Muscle layer of duodenum (tissue), 2 donors: ENCODE measurements around the gene IL36A.

Source experiments
- H3K27ac ChIP-seq: one replicate; pipeline ENCODE4 v1.7.0; 2013; ENCODE audit warnings: mild to moderate bottlenecking, low read length
- H3K27me3 ChIP-seq: one replicate; pipeline ENCODE4 v1.7.0; 2013; ENCODE audit warnings: low read depth, mild to moderate bottlenecking, control low read depth, low read length
- H3K36me3 ChIP-seq, 2 donors: one replicate each; pipeline ENCODE4 v1.7.0; 2013; ENCODE audit warnings: low read length in 2 of 2, control low read depth in 1 of 2, mild to moderate bottlenecking in 1 of 2; ENCODE audit not compliant: insufficient read depth in 2 of 2, control insufficient read depth in 1 of 2
- H3K4me1 ChIP-seq, 2 donors: one replicate each; pipeline ENCODE4 v1.7.0; 2013; ENCODE audit warnings: low read length in 2 of 2, mild to moderate bottlenecking in 2 of 2, control low read depth in 1 of 2, moderate library complexity in 1 of 2; ENCODE audit not compliant: insufficient read depth in 2 of 2, control insufficient read depth in 1 of 2
- H3K4me3 ChIP-seq, 2 donors: one replicate each; pipeline ENCODE4 v1.7.0; 2013; ENCODE audit warnings: low read length in 2 of 2, low read depth in 1 of 2, mild to moderate bottlenecking in 1 of 2
- H3K9me3 ChIP-seq, 2 donors: one replicate each; pipeline ENCODE4 v1.7.0; 2013; ENCODE audit warnings: low read length in 2 of 2, control low read depth in 1 of 2, mild to moderate bottlenecking in 1 of 2; ENCODE audit not compliant: control insufficient read depth in 1 of 2
- donor health status: healthy.

The IL36A gene

DNA sequence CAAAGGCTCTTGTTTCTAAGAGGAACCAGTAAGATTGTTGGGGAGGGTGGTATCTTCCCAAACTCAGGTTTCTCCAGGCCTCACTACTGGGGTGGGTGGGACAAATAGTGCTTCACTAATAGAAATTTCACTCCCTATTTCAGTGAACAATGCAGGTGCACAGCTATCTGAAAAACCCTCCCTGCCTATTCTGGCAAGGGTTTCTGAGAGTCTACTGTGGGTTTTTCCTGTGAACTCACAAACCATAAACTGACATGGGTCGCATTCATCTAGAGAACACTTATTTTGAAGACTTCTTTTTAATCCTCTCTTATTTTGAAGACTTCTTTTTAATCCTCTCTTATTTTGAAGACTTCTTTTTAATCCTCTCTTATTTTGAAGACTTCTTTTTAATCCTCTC is 4.4 kb downstream of the IL36A start:
- Histone ChIP-seq H3K9me3 (no peaks in the 10 kb centered on the region), H3K27me3 (no peaks in the 10 kb centered on the region), H3K27ac (no peak overlapping the region), H3K36me3 (no peaks in the 10 kb centered on the region), H3K4me3 (no peak overlapping the region), H3K4me1 (no peaks in the 10 kb centered on the region)

DNA sequence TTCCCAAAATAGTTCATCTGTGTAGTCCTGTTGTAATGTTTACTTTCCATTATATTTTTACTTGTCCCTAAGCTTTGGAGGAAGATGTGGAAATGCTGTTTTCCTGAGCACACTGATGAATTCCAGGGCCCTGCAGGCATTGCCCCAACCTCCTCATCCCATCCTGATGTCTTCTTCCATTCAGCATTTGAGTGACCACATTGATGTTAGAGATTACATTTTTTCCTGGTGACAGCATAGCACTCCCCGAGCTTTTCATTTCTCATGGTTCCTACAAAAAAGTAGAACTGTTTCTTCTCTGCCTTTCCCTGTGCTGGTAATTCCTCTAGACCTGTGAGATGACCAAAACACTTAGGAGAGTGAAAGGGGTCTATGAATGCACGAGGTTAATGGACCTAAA is 4.8 kb downstream of the IL36A start:
- Histone ChIP-seq H3K4me3 (no peak overlapping the region), H3K9me3 (no peaks in the 10 kb centered on the region), H3K27ac (no peak overlapping the region), H3K4me1 (no peaks in the 10 kb centered on the region), H3K27me3 (no peaks in the 10 kb centered on the region), H3K36me3 (no peaks in the 10 kb centered on the region)

DNA sequence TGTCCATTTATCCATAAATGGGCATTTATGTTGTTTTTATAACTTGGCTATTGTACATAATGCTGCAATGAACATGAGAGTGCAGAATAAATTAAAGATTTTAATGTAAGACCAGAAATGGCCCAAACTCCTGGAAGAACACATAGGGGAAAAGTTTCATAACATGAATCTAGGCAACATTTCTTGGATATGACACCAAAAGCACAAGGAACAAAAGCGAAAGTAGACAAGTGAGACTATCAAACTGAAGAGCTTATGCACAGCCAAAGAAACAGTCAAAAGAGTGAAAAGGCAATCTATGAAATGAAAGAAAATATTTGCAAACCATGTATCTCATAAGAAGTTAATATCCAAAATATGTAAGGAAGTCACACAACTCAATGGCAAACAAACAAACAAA is 5.8 kb downstream of the IL36A start:
- H3K36me3 ChIP-seq = no peaks in the 10 kb centered on the region
- no peak overlapping the region for H3K27ac ChIP-seq
- no peaks in the 10 kb centered on the region for H3K27me3 ChIP-seq
- H3K9me3 ChIP-seq = no peaks in the 10 kb centered on the region
- H3K4me3 ChIP-seq = no peak overlapping the region
- no peaks in the 10 kb centered on the region for H3K4me1 ChIP-seq

DNA sequence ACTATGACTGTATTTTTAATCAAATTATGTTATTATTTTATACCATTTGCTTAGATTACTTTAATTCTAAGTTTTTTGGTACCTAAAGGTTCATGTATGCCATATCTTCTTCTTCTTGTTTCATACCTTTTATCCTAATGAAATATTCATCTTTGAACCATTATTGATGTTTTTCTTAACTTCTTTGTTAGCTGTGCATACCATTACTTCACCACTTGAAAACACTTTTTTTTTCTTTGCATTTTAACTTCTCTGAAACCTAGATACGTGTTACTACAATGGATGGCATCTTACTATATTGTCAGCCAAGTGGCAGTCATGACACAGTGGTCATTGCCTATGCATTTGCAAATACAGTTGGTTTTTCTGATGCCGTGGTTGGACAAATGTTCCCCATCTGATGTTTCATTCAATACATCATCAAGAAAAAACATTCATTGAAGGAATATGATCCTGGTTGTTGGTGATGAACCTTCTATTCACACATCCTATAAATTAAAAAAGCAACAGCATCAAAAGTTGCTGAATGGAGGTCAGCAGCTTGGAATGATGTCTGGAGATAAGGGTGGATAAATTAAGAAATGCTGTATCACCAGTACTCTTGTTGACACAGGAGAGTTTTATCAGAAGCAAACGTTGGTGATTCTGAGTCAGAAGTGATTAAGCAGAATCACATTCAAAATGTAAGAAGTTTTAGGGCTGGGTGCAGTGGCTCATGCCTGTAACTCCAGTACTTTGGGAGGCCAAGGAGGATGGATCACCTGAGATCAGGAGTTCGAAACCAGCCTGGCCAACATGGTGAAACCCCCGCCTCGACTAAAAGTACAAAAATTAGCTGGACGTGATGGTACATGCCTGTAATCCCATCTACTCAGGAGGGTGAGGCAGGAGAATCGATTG is 7.4 kb downstream of the IL36A start:
- Histone ChIP-seq H3K4me3 (no peak overlapping the region), H3K27ac (no peak overlapping the region), H3K4me1 (no peaks in the 10 kb centered on the region), H3K36me3 (no peaks in the 10 kb centered on the region), H3K27me3 (no peaks in the 10 kb centered on the region), H3K9me3 (no peaks in the 10 kb centered on the region)

DNA sequence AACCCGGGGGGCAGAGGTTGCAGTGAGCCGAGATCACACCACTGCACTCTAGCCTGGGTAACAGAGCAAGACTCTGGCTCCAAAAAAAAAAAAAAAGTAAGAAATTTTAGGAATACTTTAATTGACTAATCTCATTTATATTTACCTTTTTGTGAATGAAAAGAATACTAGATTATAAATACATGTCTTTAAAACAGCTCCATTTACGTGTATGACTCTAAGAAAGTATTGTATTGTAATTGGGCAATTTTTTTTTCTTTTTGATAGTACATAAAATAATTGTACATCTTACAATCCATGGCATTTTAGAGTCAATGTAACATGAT is 8.0 kb downstream of the IL36A start:
- Histone ChIP-seq H3K4me3 (no peak overlapping the region), H3K4me1 (no peaks in the 10 kb centered on the region), H3K36me3 (no peaks in the 10 kb centered on the region), H3K9me3 (no peaks in the 10 kb centered on the region), H3K27ac (no peak overlapping the region), H3K27me3 (no peaks in the 10 kb centered on the region)

DNA sequence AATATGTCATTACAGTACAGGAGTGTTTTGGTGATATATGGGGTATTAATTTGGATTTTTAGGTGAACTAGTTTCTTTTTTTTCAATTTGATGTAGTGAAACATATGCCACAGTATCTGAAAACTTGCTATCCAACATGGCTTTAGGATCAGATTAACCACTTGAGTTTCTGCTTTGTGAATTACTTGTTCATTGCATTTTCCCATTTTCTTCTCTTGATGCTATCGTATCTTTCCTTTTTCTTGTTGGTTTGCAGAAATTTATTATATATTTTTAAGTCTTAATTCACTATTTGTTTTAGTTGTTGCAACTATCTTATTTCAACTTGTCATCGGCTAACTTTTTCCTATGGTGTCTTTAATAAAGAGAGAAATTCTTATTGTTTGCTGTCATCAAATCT is 8.8 kb downstream of the IL36A start:
- H3K27ac ChIP-seq = no peak overlapping the region
- no peak overlapping the region for H3K4me3 ChIP-seq

DNA sequence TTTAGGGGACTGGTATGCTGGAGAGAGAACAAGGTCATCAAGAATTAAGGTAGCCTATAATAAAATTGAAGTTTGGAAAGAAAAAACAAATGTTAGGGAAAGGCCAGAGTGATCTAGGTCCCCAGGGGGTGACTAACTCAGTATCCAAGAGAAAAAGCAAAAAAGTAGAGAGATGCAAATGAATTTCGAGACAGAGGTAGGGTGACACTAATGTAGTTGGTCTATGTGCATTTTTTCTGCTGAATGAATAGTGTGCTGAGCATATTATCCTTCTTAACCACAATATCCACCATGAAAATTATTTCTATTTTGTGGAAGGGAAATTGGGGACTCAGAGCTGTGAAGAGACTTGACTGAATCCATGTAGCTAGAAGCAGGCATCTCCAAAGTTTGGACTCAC is 9.8 kb downstream of the IL36A start:
- no peak overlapping the region for H3K4me3 ChIP-seq
- no peaks in the 10 kb centered on the region for H3K4me1 ChIP-seq
- H3K27ac ChIP-seq = no peak overlapping the region
- no peaks in the 10 kb centered on the region for H3K36me3 ChIP-seq
- H3K9me3 ChIP-seq = no peaks in the 10 kb centered on the region
- H3K27me3 ChIP-seq = no peaks in the 10 kb centered on the region

More for the DNA sequence above, 8.8 kb downstream of the IL36A start:
- Histone ChIP-seq H3K4me1 (no peaks in the 10 kb centered on the region), H3K36me3 (no peaks in the 10 kb centered on the region), H3K27me3 (no peaks in the 10 kb centered on the region), H3K9me3 (no peaks in the 10 kb centered on the region)

DNA sequence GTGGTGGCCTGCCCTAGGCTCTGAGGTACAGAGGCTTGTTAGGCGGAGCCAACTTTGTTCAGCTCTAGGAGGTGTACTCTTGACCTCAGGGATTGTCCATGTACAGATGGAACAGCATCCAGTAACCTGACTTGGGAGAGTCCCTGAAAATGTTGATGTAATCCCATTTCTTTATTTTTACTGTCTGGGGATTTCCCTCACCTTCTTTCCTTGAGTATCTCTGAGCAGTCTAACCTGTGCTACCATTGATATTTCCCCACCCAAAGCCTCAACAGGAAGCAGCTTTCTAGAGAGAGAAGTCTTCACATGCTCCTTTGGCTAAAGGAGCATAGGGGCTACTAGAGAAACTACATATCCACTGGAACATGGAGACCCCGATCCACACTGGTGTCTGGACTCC is 10.4 kb downstream of the IL36A start:
- no peak overlapping the region for H3K4me3 ChIP-seq
- no peaks in the 10 kb centered on the region for H3K4me1 ChIP-seq
- no peak overlapping the region for H3K27ac ChIP-seq
- no peaks in the 10 kb centered on the region for H3K27me3 ChIP-seq
- H3K9me3 ChIP-seq = no peaks in the 10 kb centered on the region
- H3K36me3 ChIP-seq = no peaks in the 10 kb centered on the region

DNA sequence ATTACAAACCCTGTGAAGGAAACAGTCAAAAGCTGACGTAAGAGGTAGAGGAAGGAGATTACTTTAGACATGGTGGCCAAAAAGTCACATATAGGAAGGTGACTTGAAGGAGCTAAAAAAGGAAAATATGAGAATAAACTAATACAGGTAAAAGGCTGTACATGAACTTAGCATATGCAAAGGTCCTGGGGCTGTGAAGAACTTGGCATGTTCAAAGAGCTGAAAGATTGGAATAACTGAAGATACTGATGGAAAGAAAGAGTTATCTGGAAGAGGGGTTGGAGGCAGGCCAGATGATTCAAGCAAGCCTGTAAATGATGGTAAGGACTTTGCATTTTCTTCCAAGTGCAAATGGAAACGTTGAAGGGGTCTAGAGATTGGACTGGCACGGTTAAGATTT is 13.2 kb downstream of the IL36A start:
- Histone ChIP-seq H3K27me3 (no peaks in the 10 kb centered on the region), H3K4me1 (no peaks in the 10 kb centered on the region), H3K9me3 (no peaks in the 10 kb centered on the region), H3K27ac (no peak overlapping the region), H3K36me3 (no peaks in the 10 kb centered on the region), H3K4me3 (no peak overlapping the region)

DNA sequence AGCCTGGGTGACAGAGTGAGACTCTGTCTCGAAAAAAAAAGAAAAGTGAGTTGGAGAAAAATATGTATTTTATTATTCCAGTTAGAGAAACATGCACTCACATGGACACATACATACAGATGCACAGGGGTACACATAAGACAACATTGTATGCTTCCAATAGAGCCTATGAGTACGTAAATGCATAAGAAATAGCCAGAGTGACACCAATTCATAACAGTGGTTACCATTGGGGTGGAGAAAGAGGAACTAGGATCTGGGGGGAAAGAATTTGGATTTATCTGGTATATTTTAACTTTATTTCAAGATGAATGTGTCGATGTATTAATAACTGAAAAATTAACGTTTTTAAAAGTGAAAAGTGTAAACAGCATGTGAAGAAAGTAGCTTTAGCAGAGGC is 16.1 kb downstream of the IL36A start:
- no peaks in the 10 kb centered on the region for H3K36me3 ChIP-seq
- no peak overlapping the region for H3K27ac ChIP-seq
- H3K9me3 ChIP-seq = no peaks in the 10 kb centered on the region
- no peaks in the 10 kb centered on the region for H3K4me1 ChIP-seq
- no peaks in the 10 kb centered on the region for H3K27me3 ChIP-seq
- H3K4me3 ChIP-seq = no peak overlapping the region

DNA sequence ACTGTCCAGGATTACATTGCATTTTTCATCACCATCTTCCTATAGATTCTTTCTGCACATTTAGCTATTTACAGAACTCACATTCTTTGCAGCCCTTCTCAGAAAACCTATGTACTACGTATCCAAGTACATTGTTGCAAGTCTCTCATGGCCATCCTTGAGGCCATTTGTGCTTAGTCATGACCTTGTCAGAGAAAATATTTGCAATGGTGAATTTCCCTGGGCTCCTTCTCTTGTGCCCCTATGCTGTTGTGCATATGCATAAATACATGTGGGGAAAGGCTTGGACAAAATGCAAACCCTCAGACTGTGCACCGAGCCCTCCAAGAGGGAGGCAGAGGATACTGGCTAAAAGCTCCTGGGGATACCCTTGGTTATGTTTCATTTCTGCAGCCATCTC is 19.5 kb downstream of the IL36A start:
- no peak overlapping the region for H3K4me3 ChIP-seq
- H3K27me3 ChIP-seq = no peaks in the 10 kb centered on the region
- H3K9me3 ChIP-seq = no peaks in the 10 kb centered on the region
- H3K4me1 ChIP-seq = no peaks in the 10 kb centered on the region
- no peaks in the 10 kb centered on the region for H3K36me3 ChIP-seq
- no peak overlapping the region for H3K27ac ChIP-seq

DNA sequence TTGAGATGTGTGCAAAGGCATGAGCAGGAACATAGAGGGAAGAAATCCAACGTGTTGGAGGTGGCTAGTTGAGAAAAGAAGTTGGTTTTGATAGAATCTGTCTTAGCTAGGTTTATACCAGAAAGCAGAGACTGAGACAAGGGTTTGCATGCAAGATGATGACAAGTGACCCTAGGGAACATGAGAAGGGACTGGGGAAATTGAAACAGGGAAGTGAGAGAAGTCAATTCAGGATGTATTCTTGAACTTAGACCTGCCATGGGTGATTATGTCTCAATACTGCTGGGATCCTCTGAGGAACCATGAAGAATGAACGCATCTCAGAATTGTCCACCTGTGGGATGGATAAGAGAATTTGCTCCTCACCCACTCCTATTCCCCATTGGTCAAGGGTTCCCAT is 20.5 kb downstream of the IL36A start:
- no peaks in the 10 kb centered on the region for H3K36me3 ChIP-seq
- H3K27ac ChIP-seq = no peak overlapping the region
- no peaks in the 10 kb centered on the region for H3K9me3 ChIP-seq
- no peak overlapping the region for H3K4me3 ChIP-seq
- H3K4me1 ChIP-seq = no peaks in the 10 kb centered on the region
- H3K27me3 ChIP-seq = no peaks in the 10 kb centered on the region
